T-helper 1 cell treated with Interleukin-12 subunit alpha and Interleukin-12 subunit beta and Interleukin-4 antibody, amounts not matched to agents 30 ng/mL and 1 ng/mL, for 36 hours (primary cell): Measurements from ENCODE around the gene MCM7. TPM values are rescaled to one million over a fixed set of nuclear protein-coding genes. Genes with fewer than 3 reads are reported as not detected.

Experiments
- total RNA-seq: library from RNA; stranded (reverse); gene quantifications from 2 replicates; pipeline ENCODE4 v1.2.3, GENCODE V29; 2022

The MCM7 gene
- total RNA-seq, 1 donor from 2014 or later: 257 TPM

Other genes starting within 250 kb of the MCM7 start
- 0.39 and 0.59 TPM in 2 replicates for gene OR2AE1, start 224.4 kb downstream of the MCM7 start, total RNA-seq
- gene TRIM4, start 181.9 kb downstream of the MCM7 start, total RNA-seq: 29.2 and 29.7 TPM in 2 replicates
- 0.32 TPM in 1 of 2 replicates, not detected in the other for gene GJC3, start 171.8 kb downstream of the MCM7 start, total RNA-seq
- gene AZGP1, start 125.4 kb downstream of the MCM7 start, total RNA-seq: not detected in 2 replicates
- gene ZKSCAN1, start 85.8 kb downstream of the MCM7 start, total RNA-seq: 69.7 and 75.2 TPM in 2 replicates
- gene ZSCAN21, start 51.6 kb downstream of the MCM7 start, total RNA-seq: 8.7 and 9.2 TPM in 2 replicates
- 28.0 and 28.3 TPM in 2 replicates for gene ZNF3, start 19.7 kb downstream of the MCM7 start, total RNA-seq
- gene COPS6, start 12.4 kb downstream of the MCM7 start, total RNA-seq: 95.2 and 110 TPM in 2 replicates
- gene AP4M1, start 246 bp upstream of the MCM7 start, total RNA-seq: 10.7 and 12.0 TPM in 2 replicates
- gene TAF6, start 18.0 kb upstream of the MCM7 start, total RNA-seq: 67.1 and 69.0 TPM in 2 replicates
- 37.0 and 39.5 TPM in 2 replicates for gene CNPY4, start 18.2 kb upstream of the MCM7 start, total RNA-seq
- gene MBLAC1, start 25.6 kb upstream of the MCM7 start, total RNA-seq: 5.0 and 6.0 TPM in 2 replicates
- 150 and 161 TPM in 2 replicates for gene LAMTOR4, start 47.5 kb upstream of the MCM7 start, total RNA-seq
- 58.1 and 61.1 TPM in 2 replicates for gene TRAPPC14, start 57.3 kb upstream of the MCM7 start, total RNA-seq
- 2.8 and 3.0 TPM in 2 replicates for gene GAL3ST4, start 67.2 kb upstream of the MCM7 start, total RNA-seq
- gene GPC2, start 76.0 kb upstream of the MCM7 start, total RNA-seq: 4.4 and 5.6 TPM in 2 replicates
- 33.0 and 38.3 TPM in 2 replicates for gene STAG3, start 76.5 kb upstream of the MCM7 start, total RNA-seq
- 69.1 and 72.8 TPM in 2 replicates for gene PVRIG, start 118.6 kb upstream of the MCM7 start, total RNA-seq
- gene SPDYE3, start 206.3 kb upstream of the MCM7 start, total RNA-seq: not detected in 2 replicates